NCI-H460 (cell line): Measurements from ENCODE around the gene INF2. TPM values are rescaled to one million over a fixed set of nuclear protein-coding genes. Genes with fewer than 3 reads are reported as not detected.
A peak's percentile ranks its signal among the peaks of the same experiment; 100 is the strongest.

ENCODE experiments used
- DNase-seq: peaks from one replicate; pipeline ENCODE4 v3.0.0-alpha.2; 2016; ENCODE audit warnings: low read depth; ENCODE audit errors: extremely low read depth
- total RNA-seq: library from RNA; depleted of rRNA; stranded (reverse); fragments of >200 nt; shearing (Covaris generic); gene quantifications from 2 replicates; pipeline ENCODE4 v1.2.3, GENCODE V29; 2014

Gene INF2
- total RNA-seq, 1 experiment from 2014 or later, result 61.3 TPM

DNA sequence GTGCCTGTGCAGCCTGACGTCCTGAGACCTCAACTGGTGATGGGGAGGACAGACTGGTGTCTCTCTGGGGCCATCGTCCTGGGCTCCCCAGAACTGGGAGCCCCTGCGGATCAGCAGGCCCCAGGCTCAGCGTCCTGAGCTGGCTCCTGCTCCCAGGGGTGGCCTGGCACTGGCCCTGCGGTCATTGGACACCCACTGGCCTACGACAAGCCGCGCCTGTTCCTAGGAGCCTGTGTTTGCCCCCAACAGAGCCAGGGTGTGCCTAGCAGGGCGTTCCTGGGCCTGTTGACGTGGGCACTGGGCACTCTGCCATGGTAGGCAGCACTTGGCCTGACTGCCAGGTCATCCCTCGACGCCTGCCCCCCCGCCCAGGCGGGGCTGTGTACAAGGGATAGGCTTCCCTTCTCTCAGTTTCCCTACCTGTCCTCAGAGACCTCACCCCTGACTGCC lies 43.0 kb downstream of the INF2 start:
- DNase-seq, result peak; percentile 90

DNA sequence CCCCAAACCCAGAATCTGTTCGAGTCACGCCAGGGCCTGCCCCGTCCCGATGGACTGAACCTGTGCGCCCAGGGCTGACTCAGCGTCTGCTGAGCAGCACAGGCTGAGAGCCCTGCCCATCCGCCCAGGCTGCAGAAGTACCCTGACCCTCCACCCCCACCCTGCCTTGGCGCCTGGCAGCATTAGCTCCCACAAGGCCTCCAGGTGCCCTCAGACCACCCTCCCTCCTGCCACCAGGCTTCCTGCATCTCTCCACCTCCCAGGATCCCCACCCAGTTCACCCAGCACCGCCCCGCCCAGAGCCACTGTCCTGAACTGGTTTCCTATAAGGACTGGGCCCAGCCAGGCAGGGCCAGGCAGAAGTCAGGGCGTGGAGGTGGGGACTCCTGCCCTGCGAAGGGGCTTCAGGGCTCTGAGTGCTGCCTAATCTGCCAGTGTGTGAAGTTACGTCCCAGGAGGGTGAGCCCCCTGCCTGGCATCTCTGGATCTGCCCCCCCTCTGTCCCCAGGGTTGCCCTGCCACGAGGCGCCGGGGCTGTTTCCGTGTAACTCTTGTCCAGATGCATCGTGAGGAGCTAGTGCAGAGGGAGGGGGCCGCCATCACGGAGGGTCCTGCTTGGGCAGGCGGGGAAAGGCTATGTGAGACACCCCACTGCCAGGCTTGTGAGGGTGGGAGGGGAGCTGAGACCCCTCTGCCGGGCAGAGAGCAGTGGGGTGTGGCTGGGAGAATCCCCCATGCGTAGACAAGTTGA lies 43.7 kb downstream of the INF2 start:
- peak; percentile 53 for DNase-seq

DNA sequence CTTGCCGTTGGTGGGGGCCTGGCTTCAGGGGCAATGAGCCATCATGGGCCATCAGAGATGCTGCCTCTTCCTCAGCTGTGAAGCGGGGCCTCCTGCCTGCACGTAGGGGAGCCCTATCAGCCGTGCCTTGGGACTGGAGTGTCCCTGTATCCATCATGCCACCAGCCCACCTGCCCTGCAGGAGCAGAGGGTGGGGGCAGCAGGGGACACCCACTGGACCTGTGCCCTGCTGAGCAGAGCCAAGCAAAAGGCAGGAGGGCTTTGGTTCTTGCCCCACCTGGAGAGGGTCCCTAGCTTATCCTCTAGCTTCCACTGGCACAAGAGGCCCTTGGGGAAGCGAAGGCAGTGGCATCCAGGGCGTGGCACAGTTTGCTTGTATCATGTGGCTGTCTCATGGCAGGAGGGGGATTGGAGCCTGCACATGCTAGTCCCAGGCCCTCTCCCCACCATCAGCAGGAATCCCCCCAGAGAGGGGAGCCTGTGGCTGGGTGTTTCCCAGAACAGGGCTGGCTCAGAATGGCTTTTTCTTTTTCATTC lies 44.7 kb downstream of the INF2 start:
- DNase-seq, result no peak

DNA sequence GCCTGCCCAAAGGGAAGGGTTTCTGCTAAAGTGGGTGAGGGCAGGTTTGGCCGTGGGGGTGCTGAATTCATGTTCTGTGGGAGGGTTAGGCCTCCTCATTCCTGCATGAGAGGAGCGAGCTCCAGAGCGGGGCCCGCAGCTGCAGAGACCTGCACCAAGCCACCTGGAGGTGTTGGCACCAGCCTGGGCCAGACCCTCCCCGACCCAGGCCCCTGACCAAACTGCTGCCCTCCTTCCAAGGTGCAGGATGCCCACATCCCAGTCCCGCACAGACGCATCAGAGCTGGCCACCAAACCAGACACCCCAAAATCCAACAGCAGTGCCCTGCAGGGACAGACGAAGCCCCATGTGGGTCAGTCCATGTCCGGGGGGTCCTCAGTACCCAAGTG lies 45.2 kb downstream of the INF2 start:
- DNase-seq, result no peak

DNA sequence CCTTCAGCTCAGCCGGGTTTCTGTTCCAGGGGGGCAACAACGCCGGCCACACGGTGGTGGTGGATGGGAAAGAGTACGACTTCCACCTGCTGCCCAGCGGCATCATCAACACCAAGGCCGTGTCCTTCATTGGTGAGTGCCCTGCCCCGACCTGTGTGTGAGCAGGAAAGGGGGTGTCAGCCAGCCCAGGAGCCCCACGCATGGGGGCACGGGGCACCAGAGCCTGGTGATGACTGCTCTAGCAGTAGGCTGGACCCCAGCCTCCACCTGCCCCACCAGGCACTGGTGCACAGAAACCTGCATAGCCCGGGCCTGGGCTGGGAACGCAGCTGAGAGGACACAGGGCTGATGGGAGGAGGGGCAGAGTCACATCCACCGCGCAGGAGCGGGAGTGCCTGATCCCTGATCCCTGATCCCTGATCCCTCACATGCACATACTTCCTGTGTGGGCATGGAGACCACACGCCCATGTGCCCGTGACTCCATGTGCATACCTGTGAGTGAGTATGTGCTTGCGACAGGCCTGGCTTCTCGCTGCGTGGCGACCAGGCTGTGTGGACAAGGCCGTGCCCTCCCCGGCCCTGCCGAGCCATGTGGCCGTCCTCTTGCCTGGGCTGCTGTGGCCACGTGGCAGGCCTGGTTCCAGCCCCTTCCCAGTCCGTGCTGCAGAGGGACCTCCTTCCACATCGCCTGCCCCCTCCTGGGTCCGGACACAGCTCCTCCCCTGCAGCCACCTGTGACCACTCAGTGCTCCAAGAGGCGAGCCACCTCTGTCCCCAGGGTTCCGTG lies 45.8 kb downstream of the INF2 start:
- DNase-seq, result no peak

DNA sequence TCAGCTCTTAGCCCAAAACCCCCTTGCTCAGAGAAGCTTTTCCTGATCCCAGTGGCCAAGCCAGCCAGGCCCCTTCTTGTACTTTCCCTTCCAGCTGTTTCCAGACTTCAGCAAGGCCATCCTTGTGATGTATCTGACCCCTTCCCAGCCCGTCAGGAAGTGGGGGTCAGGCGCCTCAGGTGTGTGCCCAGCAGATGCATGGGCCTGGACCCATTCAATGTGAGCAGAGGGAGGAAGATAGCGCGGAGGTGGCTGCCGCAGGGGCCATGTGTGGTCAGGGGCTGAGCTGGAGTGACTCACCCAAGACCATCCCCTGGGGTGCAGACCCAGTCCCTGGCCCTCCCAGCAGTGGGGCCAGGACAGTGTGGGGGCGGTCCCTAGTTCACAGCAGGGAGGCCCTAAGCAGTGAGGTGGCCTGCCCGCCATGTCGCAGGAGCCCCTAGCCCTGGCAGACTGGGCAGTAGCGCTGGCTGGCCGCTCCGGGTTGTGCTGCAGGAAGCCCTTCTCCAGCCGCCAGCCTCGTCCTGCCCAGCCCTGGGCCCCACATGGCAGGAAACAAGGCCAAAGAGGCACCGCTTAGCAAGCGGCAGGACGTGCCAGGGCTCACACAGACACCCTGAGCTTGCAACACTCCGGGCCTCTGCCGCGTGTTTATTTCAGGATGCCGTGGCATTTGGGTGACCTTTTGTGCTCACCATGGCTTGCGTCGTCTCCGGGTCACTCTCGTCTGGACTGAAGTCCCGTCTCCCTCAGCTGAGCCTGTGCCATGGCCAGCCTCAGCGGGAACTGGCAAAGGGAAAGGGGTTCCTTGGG lies 46.6 kb downstream of the INF2 start:
- DNase-seq, result peak; percentile 43

DNA sequence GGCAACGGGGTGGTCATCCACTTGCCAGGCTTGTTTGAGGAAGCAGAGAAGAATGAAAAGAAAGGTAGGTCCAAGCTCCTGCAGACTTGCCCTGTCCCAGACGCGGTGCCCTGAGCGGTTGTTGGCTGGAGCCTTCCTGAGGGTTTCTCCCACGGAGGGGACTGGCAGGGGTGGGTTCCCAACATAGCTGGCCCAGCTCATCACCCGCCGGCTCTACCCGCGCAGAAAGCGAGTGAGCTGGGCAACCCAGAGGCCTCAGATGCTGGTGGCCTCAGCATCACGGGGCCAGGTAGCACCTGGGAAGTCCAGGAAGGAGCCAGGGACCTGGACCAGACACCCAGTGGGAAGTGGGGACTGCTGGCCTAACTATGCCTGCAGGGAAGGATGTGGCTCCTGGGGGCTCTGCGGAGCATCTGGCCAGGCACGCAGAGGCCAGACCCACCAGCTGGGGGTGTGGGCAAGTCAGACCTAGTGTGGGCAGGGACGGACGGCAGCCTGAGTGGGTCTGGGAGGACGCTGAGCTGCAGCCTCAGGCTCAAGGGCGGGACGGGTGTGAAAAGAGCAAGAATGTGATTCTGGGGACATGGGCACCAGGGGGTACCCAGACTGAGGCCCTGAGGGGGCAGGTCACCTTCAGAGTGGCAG lies 49.1 kb downstream of the INF2 start:
- DNase-seq, result no peak

DNA sequence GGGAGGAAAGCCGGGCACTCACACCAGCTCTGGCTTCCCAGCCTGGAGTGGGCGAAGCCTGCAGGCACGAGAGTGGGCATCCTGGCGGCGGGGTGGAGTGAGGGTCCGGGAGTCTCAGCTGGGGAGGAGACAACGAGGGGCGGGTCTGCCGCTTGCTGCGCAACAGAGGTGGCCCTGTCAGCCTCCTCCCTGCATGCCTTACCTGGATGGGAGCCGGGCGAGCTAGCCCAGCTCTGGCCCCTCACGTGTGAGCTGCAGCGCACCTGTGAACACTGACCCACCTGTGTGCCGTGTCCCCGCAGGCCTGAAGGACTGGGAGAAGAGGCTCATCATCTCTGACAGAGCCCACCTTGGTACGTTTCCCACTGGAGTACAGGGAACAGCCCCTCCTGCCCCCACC lies 49.6 kb downstream of the INF2 start:
- DNase-seq, result no peak

DNA sequence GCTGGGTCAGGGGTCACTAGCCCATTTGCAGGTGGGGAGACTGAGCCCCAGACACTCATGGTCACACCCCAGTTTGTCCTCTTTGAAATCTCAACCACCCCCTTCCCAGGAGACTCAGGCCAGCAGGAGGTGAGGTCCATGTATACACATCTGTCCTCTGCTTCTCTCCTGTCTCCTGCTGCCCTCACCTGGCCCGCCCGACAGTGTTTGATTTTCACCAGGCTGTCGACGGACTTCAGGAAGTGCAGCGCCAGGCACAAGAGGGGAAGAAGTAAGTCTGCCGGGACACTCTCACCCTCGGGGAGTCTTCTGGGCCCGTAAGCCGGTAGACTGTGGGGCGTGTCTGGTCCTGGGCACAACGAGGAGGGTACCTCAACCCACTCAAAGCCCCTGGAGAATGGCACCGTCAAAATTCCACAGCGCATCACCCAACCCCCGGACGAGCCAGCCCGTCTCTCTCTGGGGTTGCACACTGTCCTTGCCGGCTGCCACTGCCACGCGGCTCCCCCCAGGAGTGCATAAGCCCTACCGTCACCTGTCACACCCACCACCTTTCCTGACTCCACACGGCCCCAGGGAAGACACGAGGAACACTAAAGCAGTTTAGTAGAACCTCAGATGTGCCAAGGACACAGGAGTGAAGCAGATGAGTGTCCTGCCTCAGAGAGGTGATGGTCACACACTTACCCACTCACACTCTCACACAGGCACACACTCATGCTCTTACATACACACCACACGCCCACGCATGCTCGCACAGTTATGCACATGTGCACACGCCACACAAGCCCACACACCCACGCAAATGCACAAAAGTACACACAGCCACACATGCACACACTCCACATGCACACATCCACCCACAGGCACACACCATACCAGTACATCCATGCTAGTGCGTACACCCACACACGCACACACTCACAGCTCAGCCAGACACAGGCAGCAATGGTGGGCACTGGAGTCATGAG lies 50.4 kb downstream of the INF2 start:
- DNase-seq, result no peak

DNA sequence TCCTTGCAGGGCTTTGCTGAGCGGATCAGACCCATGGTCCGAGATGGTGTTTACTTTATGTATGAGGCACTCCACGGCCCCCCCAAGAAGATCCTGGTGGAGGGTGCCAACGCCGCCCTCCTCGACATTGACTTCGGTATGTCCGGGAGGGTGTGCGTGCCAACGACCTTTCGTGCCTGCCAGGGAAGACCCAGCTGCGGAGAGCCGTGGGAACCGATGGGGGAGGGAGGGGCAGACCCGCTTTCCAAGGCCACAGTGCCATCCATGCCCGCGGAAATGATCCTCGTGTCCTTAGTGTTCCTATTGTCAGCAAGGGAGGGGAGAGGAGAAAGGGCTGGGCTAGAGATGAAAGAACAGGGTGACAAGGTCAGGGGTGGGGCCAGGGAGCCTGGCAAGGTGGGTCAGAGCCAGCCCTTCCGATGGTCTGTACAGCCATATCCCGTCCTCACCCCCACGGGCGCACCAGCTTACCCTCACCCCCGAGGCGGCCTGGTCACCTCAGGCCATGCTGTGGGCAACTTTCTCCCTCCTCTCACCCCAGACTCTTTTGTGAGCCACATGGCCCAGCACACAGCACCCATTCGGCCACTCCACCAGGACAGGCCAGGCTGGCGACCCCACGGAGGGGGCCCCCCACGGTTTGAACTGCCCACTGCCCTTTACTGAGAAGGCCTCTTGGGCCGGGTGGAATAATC lies 51.8 kb downstream of the INF2 start:
- no peak for DNase-seq

DNA sequence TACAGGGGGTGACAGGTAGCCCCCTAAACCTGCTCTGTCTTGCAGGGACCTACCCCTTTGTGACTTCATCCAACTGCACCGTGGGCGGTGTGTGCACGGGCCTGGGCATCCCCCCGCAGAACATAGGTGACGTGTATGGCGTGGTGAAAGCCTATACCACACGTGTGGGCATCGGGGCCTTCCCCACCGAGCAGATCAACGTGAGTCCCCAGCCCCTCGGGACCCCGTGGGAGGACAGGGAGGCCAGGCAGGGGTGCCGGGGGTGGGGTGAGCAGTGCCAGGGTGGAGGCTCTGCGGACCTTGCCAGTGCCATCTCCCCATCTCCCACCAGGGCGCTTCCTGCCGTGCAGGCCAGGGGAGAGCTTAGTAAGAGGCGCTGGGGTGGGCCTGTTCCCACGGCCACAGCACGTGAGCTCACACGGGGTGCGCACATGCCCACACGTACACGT lies 52.4 kb downstream of the INF2 start:
- DNase-seq, result no peak

DNA sequence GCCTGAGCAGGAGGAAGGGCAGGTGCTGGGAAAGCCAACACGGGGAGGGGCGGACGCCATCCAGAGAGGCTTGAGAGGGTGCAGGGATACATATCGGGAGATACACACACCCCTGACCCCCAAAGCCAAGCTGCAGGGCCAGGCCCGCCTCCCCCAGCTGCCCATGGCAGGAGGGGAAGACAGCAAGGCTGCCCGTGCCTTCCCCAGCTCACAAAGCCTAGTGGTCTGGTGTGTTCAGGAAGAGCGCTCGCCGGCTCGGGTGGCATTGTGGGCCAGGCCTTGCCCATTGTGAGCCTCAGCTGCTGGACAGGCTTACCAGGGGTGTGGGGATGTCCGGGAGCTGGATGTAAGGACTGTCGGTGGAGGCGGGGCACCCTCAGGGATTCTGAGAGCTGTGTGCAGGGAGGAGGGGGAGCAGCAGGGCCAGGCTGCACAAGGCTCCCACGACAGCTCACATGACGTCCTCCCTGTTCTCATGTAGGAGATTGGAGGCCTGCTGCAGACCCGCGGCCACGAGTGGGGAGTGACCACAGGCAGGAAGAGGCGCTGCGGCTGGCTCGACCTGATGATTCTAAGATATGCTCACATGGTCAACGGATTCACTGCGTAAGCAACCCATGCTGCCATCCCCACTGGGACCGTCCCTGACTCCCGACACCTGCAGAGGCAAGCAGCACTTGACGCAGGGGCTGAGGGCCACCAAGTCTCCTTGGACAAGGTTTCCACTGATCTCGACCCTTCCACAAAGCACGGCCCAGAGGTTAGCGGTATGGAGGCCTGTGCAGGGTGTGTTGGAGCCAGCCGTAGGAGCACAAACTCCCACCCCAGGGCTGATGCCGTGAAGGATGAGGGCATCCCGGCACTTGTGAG lies 53.4 kb downstream of the INF2 start:
- no peak for DNase-seq

DNA sequence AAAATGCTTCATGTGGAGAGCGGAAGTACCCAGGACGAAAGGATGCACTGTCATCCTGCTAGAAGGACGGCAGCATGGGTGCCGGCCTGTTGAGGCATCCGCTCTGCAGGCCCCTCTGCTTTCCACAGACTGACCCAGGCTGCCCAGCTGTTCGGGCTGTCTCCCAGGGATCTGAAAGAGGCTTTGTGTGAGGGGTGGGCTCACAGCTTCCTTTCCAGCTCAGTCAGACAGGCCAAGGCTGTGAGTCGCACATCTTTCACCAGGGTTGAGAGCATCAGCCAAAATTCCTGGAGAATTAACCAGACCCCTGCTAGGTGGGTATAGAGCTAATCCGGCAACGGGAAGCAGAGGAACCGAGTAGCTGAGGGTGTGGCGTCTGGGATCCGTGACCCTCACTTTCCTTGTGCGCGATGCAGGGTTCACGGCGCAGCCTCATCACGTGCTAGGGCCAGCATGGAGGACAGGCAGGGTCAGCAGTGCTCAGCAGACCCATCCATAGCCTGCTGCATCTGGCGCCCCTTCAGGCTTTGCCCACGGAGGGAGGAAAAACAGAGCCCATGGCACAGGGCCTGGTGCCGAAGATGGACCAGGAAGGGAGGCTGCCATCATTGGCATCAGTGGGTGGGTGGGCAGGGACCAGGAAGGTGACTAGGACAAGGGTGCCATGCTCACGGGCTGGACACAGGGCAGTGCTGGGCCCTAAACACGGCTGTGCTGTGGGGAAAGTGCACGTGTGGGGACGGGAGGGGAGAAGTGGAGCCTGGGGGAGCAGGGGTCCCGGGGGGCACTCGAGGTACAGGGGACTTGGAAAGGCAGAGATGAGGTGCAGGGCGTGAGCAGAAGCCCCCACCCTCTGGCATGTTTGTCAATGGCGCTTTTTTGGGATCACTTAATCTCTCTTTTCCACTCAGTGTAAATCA lies 54.3 kb downstream of the INF2 start:
- no peak for DNase-seq

DNA sequence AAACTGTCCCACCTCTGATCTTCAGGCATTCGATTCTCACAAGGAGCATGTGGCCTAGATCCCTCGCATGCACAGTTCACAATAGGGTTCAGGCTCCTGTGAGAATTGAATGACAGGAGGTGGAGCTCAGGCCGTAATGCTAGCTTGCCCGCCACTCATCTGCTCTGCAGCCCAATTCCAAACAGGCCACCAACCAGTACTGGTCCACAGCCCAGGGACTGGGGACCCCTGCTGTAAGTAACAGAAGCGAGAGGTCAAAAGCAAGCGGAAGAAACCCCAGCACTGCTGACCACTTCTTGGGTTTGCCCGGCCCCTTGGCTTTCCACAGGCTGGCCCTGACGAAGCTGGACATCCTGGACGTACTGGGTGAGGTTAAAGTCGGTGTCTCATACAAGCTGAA lies 55.1 kb downstream of the INF2 start:
- no peak for DNase-seq

DNA sequence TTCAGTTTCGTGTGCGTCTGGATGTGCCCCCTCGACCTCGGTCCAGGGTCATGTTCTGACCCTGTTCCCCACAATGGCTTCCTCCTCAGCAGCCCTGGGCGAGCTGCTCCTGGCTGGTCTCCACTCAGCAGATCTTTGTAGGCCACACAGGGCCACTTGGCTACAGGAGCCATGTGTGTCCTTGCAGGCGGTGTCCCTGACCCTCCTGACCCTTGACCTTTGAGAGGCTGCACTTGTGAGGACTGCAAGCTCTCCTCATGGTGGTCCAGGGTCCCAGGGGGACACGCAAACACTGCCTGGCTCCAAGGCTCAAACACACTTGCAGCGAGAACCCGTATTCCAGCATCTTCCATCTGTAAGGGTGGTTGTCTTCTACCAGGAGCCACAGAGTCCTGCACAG lies 56.0 kb downstream of the INF2 start:
- DNase-seq, result no peak

DNA sequence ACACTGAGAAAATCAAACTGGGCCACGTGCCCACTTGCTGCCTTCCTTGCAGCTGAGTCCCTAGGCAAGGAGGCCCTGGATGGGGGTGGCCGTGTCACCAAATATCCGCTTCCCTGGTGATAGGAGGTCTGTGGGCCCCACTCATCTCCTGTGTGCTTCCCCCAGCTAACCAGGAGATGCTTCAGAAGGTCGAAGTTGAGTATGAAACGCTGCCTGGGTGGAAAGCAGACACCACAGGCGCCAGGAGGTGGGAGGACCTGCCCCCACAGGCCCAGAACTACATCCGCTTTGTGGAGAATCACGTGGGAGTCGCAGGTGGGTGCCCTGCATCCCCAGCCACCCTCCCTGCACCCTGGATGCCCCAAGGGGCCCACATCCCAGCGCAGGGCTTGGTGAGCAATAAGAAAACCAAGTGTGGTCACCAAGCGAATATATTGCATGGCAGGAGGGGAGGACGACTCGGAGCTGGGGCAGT lies 56.7 kb downstream of the INF2 start:
- no peak for DNase-seq
